Inflammatory macrophage treated with lipopolysaccharide for 4 hours (primary cell): Measurements from ENCODE around the gene LAMB1.

Experiments used
- DNase-seq: peaks from one replicate; pipeline ENCODE4 v3.0.0-alpha.2; 2020

Gene LAMB1

DNA sequence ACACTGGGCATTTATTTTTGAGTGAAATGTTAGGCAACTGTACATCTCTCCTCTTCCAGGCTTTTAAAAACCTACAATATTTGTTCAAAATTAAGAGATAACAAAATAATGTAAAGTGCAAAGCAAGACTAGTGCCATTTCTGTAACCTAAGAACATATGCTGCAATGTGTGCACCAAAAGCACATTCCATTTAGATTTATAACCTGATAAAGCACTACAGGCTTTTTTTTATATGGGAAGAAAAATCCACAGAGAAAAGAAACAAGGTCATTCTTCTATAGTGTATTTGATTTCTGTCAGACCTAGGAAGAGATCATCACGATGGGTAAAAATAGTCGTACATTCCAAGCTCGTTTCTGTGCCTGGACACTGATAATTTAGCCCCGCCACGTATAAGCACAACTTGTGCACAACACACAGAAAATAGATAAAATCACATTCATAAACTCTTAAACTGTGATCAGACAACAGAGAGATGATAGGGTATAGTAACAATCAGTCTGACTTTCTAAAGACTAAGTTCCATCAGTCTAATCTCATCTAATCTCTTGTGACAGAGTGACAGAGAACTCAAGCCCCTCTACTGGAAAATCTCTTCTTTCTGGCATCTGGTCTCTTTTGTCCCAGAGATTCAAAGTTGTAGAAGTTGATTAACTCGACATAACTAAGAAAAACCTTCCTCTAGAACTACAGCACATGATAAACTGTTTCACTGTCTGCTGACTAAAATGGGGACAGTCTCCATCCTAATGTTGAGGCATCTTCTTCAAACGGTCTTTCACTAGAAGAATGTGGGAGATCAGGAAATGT, 6.7 kb downstream of the LAMB1 start:
- DNase-seq: no peak

DNA sequence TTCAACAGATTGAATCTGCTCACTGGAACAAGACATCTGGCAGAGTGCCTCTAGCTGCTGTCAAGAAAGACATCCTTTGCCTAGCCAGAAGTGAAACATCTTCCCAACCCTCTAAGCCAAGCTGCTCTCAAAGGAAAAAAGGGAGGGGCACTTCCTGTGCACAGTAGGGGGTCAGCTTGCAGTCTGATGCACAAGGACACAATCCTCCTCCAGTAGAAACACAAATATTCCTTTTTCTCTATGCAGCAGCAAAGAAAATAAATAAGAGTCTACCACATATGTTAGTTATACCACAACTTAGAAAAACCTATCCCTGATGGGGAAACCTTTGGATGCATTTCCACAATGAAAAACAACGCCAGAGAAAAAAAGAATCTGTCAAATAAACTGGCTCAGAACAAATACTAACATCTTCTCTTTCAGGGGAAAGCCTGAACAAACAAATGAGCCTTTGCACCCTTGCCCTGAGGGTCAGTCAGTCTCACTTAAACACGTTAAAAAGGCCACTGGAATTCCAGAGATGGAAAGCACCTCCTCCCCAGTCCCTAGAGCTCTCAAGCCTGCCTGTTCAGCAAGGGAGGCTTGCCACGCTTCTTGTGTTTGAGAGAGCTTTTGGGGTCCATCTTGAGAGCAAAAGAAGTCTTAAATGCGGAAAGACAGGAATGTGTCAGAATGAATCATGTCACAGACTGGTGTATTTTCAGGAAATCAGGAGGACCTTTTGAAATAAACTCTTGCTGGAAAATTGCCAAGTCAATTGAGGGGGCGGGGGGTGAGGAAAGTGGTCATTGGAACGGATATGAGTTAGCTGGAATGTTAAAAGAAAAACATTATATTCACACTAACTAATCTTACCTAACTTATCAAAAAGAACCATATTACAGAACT, 7.5 kb downstream of the LAMB1 start:
- DNase-seq: no peak

DNA sequence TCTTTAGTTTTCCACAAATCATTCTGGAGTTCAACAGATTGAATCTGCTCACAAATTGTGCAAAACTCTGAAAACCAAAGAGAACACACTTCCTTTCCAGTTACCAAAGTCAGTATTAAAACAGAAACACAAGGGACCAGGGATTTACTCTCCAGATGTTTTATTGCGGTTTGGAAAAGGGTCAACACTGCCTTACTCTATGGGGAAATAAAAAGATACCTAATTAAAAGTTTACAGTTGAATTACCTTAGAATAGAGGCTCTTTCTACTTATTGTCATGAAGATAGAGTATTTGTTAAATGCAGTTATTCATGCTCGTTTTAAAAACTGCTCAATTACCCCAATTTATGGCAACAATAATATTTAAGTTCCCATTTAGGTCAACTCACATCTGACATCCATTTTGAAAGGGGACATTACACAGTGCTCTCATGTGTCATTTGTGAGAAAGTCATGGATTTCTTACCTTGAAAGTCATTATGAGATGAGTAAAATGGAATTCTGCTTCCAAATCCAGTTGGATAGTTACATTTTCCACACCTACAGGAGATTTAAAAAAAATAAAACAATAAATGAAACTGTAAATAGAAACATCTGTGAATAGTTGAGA, 8.4 kb downstream of the LAMB1 start:
- no peak for DNase-seq

DNA sequence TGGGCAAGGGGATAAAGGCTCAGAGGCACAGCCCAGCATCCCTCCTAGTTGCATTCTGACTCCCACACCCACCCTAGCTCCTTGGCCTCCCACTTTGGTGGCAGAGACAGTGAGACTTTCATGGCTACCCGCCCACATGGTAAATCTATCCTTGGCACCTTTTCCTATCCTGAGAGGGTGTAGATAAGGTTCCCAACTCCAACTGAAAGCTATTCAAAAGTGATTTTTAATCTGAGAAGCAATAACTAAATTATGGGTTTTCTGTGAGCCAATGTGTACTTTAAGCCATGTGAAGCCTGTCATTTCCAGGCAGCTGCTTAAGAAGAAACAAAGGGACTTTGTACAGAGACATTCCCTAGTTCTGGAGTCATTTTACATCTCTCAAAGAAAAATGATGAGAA, 9.1 kb downstream of the LAMB1 start:
- DNase-seq: no peak

DNA sequence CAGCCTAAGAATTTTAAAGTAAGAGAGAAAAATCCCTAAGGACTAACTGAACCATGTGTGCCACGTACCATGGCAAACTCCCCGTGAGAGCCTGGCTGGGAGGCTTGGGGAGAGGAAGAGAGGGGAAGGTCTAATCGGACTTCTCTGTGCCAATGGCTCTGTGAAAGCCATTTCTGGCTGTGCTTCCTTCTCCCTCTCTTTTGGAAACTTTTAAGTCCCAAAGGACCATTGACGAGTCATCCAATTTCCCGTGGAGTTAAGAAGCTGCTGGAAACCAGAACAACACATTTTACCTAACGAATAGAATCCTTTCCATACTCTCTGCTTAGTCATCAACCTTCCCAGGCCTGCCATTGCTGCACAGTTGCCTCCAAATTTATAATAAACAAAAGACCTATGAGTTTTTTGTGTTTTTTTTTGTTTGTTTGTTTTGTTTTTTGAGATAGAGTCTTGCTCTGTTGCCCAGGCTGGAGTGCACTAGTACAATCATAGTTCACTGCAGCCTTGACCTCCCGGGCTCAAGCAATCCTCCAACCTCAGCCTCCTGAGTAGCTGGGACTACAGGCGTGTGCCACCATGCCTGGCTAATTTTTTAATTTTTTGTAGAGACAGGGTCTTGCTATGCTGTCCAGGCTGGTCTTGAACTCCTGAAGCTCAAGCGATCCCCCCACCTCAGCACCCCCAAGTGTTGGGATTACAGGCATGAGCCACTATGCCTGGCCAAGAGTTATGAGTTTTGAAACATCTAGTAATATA, 13.2 kb downstream of the LAMB1 start:
- no peak for DNase-seq

DNA sequence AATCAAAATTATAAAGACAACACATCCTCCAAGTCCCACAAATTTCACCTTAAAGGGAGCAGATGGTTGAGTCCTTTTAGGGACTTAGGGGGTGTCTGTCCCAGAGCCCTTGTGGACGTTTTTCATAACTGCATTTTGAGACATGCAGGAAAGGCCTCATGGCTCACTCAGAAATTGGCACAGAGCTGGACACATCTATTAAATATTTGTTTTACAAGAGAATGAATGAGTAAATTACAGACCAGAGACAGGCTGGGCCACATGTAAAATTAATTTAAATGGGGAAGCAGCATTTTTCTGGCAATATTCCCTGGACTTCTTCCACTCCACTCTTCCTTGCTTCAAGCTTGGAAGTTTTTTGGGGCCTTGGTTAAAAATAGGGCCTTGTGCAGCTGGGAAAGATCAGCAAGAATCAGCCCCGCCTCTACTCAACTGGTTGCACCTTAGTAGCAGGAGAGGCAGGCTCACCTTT, 20.0 kb downstream of the LAMB1 start:
- no peak for DNase-seq

DNA sequence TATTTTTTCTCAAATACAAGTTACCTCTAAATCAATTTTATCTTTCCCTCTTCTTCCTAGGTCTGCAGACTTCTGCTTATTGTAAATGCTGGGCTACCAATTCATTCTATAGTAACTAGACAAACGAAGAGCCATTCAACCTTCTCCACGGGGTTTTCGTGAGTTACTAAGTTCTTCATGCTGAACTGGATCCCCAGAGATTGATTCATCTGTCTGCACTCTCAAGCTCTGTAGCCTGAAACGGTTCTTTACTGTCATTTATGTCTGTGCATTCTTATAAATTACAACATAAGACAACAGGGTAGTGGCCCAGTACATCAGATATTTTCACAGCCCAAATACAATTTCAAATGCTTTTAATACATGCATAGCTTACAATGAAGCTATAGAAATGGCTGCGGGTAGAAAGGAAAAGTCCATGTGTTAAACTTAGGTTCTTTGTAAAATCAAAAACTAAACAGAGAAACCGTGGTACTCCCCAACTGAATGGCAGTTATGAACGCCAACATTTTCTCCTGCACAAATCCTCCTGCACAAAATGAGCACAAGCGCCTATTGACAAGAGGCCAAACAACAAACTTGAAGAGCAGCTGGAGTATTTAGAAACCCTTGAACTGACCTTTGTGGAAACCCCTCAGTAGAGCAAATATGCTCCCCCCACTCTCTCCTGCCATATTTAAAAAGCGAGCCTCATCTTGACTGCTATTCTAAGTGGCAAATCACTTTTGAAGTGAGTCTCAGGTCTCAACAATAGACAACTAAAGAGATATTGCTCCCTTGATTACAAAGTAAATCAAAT, 20.7 kb downstream of the LAMB1 start:
- no peak for DNase-seq

DNA sequence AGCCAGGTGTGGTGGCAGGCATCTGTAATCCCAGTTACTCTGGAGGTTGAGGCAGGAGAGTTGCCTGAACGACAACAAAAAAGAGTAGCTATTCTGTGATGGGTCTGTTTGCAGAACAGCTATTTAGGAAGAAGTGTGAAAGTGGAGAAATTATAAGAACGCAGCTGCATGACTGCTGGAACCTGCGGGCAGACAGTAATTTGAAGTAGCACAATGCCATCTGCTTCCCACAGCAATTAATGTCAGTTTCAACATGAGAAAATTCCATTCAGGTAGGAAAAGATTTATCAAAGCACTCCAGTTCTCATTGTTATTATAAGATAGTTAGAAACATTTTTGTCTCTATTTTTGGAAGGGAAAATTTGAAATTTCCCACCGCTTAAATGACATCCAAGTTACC, 21.5 kb downstream of the LAMB1 start:
- no peak for DNase-seq

DNA sequence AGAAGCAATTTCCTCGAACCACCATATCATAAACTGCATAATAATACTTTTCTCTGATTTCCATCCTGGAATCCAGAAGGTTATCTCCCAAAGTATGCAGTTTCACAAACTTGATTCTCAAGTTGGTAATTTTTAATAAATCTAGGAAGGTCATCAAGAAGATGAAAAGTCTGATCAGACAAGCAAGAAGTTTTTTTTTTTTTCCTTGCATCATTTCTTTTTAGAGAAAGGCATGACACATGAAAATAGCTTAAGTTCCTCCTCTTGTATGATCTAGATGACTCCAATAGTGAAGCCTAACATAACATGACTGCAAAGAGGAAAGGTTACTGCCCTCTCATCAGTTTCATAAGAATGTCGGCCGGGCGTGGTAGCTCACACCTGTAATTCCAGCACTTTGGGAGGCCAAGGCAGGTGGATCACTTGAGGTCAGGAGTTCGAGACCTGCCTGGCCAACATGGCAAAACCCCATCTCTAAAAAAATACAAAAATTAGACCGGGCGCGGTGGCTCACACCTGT, 22.2 kb downstream of the LAMB1 start:
- no peak for DNase-seq

DNA sequence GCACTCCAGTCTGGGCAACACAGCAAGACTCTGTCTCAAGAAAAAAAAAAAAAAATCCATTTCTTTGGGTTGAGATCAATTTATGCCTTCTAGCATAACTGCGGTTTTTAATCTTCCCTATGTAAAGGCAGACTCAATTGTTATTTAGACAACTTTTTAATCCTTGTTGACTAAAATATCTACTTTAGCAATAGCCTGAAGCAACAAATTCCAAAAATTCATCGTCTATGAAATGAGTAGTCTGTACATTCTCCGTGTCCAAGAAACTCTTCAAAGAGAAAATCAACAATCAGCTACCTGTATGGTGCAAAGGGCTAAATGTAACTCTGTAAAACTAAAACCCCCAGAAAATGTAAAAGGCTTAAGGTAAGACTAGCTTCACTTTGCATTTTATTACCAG, 22.8 kb downstream of the LAMB1 start:
- no peak for DNase-seq

DNA sequence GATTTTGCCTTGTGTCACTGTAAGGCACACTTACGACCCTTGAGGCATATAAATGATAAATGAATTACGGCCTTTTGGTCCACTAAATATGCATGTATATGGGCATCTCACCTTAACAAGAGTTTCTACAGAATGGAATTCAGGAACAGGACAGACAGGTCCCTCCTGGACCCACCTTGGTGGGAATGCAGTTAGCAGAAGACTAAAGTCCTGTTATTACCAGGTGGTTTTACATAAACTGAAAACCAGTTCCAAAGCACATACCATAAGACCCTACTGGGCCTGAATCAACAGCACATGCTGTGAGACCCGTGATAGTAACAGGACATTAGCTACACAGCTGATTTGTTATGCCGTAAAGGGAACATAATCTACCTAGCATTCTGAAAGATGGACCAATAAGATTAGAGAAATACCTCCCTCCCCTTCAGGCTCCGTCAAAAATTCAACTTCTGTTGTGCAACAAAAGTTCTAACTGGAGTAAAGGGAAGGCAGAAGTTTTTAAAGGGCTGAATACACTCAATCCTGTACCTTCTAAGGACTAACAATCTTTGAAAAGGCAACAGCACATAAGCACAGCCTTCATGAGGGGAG, 24.0 kb downstream of the LAMB1 start:
- no peak for DNase-seq

DNA sequence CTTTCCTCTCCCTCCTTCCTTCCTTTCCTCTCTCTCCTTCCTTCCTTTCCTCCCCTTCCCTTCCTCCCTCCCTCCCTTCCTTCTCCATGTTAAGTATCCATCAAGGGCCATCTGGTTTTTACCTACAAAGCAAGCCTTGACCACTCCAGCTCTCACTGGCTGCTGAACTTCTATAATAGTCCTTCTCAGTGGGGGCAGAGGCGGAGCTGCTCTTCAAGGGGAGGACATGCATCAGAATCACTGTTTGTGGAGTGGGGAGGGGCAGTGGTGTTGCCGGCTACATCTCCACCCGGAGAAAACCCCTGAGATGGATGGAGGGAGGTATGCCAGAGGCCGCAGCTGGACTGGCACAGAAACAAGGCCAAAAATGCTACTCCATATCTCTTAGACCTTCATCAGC, 25.9 kb downstream of the LAMB1 start:
- no peak for DNase-seq

DNA sequence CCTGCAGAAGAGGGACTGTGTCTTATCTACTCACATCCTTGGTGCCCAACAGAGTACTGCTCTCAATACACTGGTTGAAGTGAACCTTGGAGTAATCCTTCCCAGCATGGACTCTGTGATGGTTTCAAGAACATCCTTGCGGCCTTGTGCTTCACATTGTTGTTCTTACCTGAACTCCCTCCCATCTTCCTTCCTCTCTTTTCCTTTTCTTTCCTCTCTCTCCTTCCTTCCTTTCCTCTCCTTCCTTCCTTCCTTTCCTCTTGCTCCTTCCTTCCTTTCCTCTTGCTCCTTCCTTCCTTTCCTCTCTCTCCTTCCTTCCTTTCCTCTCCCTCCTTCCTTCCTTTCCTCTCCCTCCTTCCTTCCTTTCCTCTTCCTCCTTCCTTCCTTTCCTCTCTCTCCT, 26.3 kb downstream of the LAMB1 start:
- no peak for DNase-seq

DNA sequence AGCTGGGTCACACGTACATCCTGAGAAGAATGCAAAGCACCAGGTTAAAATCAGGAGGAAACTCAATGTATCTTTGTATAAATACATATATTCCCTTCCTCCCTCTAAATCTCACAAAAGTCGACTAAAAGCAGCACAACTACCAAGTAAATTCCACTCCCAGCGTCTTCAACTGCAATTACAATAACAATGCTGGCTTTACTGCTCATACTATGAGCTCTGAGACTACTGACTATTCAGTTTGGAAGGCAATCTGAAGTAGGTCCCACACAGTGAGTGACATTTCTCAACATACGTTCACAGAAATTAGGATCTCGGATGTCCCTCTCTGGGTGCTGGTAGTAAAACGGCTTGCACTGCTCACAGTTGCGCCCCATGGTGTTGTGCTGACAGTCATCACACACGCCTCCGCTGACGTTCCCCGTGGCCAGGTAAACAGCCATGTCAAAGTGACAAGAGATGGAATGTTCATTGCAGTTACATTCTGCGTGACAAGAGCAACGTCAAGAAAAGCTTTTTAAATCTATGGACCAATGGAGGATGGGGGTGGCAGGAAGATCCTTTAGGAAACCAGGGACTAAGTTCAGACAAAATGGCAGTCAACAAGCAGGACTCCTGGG, 27.5 kb downstream of the LAMB1 start:
- no peak for DNase-seq

DNA sequence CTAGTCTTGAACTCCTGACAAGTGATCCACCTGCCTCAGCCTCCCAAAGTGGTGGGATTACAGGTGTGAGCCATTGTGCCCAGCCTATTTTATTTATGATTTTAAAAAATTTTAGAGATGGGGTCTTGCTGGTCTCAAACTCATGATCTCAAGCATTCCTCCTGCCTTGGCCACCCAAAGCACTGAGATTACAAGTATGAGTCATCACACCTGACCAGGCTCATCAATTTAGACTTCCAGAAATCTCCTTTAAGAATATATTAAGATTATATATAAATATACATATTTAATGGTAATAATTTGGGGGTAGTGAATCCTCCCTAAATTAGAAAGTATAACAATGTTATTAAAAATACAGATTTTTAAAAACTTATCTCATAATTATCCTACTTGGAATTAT, 29.1 kb downstream of the LAMB1 start:
- no peak for DNase-seq

DNA sequence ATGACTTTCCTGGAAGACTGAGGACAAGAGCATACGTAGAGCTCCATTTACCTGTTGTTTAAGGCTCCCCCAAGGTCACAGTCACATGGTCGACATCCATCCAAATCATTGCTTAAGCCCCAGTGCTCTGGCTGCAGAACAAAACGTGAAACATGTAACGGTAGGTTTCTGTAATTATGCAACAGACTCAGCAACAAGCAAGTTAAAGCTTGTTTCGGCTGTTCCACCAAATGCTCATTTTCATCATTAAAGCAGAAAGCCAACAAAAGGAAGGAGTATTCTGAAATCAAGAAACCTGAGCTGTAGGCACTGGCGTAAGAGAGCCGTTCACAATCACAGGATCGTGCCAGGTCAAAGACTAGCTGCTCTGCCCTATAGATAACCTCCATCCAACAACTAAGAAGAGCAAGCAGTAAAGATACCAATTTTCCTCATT, 30.0 kb downstream of the LAMB1 start:
- no peak for DNase-seq

DNA sequence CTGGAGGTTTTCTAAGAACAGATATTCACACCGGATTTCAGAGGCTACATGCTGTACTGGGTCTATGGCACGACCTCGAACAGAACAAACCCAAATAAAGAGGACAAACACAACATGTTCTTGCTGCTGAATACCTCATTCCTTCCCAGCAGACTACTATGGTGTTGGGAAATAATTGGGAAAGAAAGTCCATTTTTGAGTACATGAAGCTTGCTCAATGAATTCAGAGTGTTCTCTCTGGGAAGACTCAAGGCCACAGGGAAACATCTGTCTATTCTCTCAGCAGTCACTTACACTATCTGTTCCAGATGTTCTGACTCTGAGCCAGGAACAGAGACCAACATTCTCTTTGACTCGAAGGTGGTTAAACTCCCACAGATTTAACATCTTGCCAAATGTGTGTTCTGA, 30.9 kb downstream of the LAMB1 start:
- peak; percentile 16 for DNase-seq

DNA sequence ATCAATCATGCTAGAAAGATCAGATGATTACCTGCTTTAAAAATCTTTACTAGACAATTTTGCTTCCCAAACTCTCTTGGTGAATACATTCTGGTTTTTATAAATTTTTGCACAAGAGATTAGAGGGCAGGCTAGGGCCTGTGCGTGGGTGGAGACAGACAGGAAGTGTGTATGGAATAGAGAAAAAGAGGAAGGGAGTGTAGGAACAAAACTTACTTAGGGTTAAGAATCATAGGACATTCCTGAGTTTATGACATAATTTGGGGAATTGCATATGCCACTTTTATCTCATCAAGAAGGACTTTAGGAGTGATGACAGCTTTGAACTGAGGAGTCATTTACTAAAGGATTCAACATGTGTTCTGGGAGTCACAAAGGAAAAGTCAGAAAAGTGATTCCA, 31.3 kb downstream of the LAMB1 start:
- peak; percentile 78 for DNase-seq

DNA sequence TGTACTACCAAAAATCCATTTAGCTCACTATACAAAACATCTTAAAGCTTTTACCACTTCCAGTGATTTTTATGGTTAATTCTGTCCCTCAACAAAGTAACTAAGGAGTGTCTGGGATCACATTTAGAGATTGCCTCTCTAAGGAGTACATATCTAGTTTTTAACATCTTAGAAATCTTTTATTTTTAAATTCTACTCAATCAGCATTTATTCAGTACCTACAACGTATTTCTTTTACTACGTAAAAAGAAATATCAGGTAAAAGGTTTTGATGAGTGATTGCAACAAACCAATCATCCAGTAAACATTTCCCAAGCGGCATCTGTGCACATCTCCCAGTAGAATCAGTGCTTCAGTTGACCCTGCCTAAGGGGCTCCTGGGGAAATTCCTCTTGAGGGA, 31.9 kb downstream of the LAMB1 start:
- no peak for DNase-seq

DNA sequence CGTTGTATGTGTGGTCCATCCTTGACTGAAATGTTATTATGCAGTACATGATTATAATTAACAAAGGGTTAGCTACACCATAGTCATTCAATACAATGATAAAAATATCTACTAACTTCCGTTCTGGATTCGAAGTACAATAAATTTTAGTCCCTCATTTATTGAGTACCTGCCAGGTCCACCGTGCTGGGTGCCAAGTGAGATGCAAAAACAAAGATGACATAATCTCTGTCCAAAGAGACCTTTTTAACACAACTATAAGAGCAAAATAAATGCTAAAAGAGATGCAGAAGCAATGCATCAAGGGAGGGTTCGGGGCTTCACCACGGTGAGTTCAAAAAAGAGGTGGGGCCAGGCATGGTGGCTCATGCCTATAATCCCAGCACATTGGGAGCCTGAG, 33.1 kb downstream of the LAMB1 start:
- no peak for DNase-seq

DNA sequence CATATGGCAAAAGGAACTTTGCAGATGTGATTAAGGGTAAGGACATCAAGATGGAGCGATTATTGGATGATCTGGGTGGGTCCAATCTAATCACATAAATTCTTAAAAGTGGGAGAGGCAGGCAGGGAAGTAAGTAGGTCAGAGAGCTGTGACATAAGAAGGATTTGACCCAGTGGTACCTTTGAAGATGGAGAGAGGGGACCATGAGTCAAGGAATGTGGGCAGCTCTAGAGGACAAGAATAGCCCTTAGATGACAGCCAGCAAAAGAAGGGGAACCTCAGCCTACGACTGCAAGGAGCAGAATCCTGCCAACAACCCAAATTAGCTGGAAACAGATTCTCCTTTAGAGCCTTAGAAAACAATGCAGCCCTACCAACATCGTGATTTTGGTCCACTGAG, 34.5 kb downstream of the LAMB1 start:
- DNase-seq: no peak
